Middle frontal gyrus (tissue), 1 donor: ENCODE results near the gene MOG.
A peak's percentile ranks its signal among the peaks of the same experiment; 100 is the strongest.
"Not testable (repeated sequence)": the region's sequence is repeated elsewhere in the genome, so short reads cannot be mapped to it uniquely, and the experiment has no call there.

Experiments used
- DNase-seq: peaks from one replicate; pipeline ENCODE4 v3.0.0-alpha.2; 2015; ENCODE audit warnings: low spot score; ENCODE audit errors: extremely low spot score

Gene MOG

DNA sequence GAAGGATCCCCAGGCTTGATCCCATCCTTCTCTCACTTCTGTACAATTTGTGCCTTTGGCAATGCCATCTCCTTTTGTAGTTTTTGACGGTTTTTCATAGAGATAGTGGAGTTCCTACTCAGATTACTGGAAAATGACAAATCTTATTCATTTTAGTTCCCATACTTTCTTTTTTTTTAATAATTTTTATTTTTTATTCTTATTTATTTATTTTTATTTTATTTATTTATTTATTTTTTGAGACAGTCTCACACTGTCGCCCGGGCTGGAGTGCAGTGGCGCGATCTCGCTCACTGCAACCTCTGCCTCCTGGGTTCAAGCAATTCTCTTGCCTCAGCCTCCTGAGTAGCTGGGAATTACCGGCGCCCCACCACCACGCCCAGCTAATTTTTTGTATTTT is 19.6 kb upstream of the MOG start:
- no peak for DNase-seq

DNA sequence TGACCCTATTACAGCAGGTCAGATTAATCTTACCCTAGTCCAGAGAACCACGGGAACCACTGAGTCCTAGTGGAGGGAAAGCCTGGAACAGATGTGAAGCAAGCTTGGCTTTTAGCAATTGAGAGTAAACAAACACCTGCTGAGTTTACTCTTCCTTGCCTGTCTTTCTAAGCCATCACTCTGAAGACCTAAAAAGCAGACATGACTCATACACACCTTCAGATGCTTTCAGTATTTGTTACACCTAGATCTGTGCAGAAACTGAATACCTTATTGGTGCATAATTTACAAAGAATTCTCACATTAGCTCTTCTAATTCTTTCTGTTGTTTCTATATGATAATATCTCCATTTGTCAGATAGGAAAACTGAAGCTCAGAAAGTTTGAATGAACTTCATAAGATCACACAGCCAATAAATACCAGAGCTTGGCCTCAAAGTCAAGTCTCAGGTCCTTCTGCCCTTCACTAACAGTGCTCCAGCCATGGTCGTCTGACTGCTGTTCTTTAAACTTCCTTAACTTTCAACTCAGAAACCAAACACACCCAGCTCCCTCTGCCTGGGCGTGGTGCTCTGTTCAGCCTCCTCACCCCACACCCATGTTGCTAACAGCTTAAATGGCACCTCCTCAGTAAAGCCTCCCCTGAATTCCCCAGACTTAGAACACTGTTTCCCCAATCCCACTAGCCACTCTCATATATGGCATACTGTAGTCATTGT is 15.3 kb upstream of the MOG start:
- no peak for DNase-seq

DNA sequence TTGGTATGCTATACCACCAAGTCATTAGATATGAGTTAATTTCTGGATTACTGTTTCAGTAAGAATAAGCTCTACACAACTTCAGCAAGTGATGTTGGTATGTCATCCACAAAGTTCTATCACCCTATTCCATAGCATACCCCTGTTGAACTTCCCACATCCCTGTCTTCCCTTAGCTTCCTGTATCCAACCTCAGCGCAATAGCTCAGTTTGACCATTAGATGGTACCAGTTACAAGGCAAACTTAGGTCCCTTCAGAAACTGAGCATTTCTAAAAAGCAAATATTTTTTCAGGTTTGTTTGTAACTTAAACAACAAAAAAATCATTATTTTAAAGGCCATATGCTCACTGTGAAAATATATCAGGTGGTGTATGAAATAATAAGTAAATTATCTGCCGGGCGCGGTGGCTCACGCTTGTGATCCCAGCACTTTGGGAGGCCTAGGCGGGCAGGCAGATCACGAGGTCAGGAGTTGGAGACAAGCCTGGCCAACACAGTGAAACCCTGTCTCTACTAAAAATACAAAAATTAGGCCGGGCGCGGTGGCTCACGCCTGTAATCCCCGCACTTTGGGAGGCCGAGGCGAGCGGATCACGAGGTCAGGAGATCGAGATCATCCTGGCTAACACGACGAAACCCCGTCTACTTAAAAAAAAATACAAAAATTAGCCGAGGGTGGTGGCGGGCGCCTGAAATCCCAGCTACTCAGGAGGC is 8.8 kb upstream of the MOG start:
- no peak for DNase-seq

DNA sequence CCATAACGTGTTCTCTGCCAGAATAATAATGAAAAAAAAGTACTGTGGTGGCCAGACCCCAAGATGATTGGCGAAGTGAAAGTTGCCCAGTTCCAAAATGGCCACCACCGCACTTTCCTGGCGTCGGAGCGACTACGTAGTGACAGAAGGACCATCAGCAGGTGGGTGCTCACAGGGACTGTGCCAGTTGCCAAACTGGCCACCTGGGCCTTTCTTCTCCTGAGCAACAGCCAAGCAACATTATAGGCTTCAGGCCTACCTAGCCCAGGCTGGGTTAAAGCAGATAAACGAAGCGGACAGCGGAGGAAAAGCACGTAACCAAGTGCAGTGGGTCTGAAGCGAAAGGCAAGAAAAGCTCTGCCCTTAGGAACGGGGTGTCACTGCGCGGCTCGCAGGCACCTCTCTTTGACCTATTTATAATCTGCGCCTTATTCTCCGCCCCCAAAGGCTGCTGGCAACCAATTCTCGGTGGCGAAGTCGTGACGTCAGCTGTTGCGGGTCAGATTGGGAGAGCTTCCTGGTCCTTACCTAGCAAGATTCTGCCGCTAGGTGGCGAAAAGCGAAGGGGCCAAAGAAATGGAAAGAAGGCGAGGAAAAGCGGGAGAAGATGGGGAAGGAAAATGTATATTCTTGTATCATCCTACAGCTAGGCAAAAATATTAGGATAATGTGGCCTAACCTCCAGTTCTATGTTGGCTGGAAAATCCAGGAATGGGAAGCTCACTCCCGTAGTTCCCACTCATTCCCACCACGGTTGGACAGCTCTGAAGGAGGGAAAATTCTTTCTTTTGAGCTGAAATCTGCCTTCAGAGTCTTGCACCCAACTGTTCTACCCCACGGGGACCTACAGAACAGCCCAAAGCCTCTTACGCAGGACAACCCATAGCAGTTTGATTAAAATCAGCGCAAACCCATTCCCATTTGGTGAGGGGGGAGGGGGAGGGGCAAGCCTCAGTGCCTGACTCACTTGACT is 6.9 kb upstream of the MOG start:
- peak; percentile 99 for DNase-seq

DNA sequence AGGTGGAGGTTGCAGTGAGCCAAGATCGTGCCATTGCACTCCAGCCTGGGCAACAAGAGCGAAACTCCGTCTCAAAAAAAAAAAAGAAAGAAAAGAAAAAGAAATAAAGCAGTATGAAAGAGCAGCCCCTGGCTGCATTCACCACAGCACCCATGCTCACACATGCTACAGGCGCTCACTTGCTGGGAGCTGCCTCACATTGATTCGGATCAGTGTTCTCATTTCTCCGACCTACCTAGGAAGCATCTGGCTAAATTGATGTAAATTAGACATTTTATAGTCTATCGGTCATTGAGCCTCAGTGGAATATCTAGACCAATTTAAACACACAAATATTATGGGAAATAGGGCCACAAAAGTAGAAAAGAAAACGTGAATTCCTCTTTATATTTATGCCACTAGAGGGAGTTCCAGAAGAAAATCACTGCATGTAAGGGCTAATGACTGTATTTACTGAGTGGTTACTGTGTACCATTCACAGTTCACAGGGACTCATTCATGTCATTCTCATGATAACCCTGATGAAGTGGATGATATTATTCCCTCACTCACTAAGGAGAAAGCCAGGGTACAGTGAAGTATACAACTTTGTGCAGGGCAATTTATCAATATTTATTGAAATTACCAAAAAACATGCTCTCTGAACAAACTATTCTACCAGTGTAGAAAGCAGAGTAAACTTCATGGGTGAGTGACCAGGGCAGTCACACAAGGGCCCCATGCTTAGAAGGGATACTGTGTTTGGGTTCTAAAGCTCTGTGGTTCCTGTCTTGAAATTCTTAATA is 5.3 kb upstream of the MOG start:
- no peak for DNase-seq

DNA sequence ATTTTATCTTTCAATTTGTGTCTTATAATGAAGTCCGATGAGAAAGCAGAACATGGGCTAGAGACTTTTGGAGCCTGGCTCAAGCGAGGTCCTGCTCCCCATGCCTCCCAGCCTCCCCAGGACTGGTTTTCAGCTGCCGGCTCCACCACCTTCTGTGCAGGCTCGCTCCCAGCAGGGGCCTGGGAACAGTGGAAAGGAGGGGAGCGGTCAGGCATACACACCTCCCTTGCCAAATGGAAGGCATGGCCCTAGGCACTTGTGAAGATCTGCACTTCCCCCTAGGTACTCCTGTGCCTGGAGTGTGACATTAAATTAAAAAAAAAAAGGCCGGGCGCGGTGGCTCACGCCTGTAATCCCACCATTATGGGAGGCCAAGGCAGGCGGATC is 4.7 kb upstream of the MOG start:
- no peak for DNase-seq

DNA sequence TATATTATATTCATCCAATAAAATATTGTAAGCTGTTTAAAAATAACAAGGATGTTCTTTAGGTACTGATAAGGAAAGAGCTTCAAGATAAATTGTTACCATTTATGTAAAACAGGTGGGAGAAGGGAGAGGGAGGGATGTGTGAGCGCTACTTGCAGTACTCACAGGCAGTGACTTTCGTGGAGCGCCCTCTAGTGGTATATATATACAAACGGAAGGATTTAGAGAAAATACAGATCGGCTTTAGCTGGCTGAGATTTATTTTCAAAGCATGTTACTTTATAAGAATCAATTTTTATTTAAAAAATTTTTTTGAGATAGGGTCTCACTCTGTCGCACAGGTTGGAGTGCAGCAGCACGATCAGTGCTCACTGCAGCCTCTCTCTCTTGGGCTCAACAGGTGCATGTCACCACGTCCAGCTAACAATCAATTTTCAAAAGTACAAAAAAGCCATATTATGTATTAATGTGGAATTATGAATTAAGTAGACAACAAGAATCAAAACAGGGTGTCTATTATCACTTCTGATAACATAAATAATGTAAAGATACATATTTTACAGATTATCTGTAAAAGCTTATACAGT is 3.3 kb upstream of the MOG start:
- DNase-seq = peak; percentile 46

DNA sequence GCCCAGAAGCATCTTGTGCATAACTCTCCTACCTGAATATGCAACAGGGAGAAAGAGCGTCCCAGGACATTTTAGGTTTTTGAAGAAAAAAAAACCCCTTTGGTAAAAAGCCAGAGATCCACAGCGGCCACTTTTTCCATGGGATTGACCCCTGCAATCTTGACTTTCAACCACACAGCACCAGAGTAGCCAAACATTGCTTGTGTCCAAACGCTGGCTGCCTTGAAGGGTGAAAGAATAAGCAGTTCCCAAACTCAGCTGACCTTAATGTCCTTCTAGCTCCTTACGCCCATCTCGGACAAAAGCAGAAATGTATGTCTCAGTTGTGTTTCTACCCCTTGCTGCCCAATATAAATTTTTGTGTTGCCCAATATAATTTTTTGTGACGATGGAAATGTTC is 1.2 kb upstream of the MOG start:
- no peak for DNase-seq

DNA sequence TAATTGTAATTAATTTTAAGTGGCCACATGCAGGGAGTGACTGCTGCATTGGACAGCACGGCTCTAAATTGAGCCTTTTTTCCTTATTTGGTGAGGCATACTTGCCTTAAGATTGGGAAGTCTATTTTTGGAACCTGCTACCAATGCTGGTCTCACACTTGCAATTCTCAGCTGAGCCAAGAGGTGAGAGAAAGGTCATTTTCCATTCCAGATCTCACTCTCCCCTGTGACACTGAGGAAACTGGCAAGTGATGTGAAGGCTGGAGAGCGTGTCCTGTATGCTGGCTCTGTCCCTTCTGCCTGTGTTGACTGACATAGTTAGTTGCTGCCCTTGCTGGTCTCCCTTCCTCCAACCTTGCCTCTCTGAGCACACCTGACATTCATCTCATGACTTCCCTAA is 735 bp upstream of the MOG start:
- DNase-seq = no peak

DNA sequence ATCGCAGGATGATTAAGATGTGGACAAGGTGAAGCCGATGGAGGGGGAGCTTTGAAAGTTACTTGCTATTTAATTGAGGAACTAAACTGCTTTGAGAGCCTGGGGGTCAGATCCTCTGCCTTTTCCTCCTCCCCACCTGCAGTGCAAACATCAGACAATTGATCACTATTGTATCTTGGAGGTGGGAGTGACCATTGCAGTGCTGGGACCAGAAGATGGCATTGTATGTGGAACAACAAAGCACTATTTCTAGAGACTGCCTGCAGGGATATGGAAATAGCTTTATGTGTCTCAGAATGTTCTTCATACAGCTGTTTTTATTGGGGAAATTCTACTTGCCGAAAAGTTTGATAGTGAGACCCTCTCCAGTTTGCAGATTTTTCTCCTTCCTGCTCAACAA is 4.2 kb downstream of the MOG start:
- DNase-seq = no peak

DNA sequence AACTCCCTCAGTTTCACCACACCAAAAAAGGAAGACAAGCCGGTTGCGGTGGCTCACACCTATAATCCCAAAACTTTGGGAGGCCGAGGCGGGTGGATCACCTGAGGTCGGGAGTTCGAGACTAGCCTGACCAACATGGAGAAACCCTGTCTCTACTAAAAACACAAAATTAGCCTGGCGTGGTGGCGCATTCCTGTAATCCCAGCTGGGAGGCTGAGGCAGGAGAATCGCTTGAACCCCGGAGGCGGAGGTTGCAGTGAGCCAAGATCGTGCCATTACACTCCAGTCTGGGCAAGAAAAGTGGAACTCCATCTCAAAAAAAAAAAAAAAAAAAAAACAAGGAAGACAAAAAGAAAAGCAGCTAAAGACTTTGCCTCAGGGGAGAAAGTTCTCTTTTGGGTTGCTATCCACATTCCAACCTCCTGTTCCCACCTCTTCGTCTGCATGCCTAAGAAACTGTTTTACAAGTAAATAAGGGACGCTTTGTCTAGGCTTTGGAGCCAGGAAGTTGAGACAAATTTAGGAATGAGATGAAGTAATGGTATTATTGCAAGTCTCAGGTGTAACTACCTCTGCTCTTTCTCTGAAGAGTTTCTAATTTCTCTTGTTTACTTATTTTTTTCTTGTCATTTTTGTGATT is 4.7 kb downstream of the MOG start:
- not testable (repeated sequence) for DNase-seq

DNA sequence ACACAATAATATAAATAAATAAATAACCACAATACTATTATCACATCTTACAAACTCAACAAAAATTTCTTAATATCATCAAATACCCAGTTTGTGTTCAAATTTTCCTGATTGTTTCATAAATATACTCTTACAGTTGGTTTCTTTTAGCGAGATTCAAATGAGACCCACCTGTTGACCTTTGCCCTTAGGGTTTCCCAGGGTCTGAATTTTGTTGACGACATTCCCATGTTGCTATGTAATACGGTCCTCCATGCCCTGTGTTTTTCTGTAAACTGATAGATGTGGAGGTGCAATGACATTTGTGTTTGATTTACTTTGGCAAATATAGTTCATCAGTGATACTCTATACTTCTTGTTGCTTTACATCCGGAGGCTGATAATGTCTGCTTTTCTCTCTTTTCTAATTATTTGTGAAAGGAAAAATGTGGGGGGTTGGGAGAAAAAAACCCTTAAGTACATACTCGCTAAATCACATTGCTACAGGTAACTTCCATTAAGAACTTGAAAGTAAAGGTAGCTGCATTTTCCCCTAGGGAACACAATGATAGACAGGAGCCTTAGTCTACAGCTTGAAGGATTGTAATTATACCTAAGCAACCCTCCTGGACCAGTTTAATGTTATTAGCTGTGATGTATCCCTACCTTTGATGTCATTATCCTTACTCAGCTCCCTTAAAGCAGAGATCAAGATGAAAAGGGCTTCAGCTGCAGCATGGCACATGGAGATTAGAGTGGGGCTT is 6.6 kb downstream of the MOG start:
- DNase-seq = no peak

DNA sequence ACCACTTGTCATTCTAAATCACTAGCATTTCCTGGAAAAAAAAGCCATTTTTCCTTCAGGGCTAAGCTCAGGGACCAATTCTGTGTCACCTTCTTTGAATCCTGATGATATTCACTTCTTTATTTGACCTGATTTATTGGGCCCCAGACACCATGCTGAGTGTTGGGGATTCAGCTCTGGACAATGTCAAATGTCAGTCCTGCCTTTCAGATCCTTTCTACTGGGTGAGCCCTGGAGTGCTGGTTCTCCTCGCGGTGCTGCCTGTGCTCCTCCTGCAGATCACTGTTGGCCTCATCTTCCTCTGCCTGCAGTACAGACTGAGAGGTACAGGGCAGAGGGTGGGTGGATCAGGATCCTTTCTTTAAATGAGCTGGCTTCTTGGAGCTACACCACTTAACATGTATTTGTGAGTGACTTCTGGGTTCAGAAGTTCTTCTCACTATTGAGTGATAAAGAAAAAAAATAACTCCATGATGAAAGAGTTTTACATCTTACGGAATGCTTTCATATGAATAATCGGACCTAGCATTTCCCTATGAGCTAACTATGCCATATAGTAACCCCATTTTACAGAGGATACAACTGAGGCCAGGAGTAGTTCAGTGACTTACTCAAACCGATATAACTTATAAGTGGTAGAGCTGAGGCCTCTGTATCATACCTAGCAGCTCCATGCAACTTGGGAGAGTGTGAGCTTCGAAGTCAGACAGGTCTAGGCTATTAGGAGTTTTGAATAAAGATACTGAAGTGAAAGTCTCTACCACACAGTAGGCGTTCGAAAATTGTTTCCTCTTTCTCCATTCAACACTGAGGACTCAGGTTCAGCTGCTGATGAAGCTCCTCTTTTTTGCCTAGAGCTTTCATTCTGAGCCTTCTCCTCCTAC is 9.3 kb downstream of the MOG start:
- DNase-seq = no peak

DNA sequence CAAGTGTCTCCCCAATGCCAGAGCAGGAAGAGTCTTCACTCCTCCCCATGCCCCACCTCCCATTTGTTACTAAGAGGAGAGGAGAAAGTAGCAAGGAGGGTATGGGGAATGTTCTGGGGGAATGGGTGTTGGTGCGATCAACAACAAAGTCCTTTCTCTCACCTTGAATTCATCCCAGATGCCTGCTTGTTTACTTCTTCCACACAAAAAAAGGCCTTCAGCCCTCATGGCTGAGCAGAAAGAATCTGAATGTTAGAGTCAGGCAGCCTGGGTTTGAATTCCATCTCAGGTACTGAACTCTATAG is 9.9 kb downstream of the MOG start:
- DNase-seq = no peak

DNA sequence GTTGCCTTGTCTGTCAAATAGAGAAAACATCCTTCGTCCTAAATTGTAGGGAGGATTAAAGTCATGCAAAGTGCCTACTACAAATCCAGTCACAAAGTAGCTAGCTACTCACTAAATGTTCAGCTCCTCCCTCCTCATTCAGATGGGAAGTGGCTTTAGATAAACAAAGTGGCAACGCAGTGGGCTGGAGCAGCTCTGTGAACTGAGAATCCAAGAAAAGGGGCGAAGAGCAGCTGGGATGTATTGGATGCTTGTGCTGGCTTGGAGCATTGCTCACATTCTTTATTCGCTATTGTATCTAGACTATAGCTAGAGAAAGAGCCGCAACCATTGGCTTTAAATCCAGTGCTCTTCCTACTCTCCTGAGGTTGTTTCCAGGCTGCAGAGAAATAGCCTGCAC is 10.3 kb downstream of the MOG start:
- DNase-seq = no peak

DNA sequence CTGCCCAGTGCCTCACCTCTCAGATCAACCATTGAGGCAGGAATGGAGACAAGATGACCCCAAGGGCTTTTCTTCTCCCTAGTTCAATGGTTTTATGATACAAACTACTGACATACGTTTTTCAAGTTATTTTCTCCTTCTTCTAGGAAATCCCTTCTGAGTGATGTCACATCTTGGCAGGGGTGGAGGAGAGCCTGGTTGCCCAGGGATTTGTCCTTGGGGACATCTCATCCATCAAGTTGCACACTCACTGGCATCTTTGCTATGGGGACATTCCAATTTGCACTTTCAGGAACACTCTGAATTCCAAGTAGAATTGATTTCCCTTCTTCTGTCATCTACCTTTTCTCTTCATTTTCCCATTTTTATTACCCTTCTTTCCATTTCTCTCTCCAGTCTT is 14.1 kb downstream of the MOG start:
- DNase-seq = no peak

DNA sequence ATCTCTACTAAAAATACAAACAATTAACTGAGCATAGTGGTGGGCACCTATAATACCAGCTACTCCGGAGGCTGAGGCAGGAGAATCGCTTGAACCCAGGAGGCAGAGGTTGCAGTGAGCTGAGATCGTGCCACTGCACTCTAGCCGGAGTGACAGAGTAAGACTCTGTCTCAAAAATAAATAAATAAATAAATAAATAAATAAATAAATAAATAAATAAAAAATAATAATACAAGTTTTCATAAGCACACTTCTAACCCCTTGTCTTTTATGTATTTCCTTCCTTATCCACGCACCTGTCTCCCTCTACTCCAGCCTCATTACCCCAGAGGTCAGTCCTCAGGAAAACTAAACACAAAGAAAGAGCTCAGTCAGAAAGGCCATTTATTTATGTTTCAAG is 15.2 kb downstream of the MOG start:
- DNase-seq = not testable (repeated sequence)

DNA sequence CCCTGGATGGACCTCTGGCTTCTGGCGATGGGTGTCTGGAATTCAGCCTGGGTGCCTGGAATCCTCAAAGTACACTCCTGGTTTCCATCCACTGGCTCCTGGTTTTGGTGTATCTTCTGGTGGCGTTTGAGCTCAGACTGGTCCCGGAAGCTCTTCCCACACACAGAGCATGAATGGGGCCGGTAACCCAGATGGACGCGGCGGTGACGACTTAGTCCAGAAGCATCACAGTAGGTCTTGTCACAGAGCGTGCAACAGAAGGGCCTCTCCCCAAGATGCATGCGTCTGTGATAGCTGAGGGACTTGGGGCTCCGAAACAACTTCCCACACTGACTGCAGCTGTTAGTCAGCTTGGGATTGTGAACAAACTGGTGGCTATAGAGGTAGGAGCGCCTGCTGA is 16.3 kb downstream of the MOG start:
- DNase-seq = no peak

DNA sequence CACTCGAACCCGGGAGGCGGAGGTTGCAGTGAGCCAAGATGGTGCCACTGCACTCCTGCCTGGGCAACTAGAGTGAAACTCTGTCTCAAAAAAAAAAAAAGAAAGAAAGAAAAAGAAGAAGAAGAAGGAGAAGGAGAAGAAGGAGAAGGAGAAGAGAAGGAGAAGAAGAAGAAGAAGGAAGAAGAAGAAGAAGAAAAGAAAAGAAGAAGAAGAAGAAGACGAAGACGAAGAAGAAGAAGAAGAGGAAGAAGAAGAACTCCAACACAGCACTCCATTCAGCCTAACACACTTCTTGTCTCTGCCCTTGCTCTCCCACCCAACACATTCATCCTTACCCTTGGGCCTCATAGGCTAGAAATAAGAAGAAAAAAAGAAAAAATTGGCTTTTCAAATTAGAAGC is 17.1 kb downstream of the MOG start:
- DNase-seq = no peak
